HG02610 (cell line): ENCODE data around the gene SAMD13.

Source experiments
- ATAC-seq: cut with Tn5 transposase; IDR thresholded peaks from one replicate; pipeline ENCODE4 v1.9.1; 2021; ENCODE audit warnings: mild to moderate bottlenecking, moderate library complexity; ENCODE audit not compliant: unreplicated experiment

SAMD13 gene

DNA sequence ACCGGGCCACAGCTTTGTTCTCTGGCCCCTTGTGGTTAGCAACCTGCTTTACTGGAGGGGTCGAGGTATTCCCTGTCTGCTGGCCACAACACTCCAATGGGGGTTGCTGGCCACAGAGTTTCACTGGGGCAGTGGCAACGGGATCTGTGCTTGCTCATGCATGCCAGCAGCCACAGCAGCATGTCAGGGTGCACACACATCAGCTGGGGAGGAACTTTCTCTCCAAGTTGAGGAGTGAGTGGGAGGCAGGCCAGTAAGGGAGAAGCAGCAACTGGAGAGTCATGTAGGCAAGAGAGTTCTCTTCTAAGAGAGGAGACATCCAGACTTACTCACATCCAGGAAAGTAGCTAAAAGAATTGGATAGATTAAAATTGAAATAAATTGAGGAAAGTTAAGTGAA lies 38.0 kb downstream of the SAMD13 start:
- ATAC-seq, result no peak

- ATAC-seq, result no peak
Observed at GRCh38 chr1:84344286-84344685, 42.8 kb downstream of the SAMD13 start.

- no peak for ATAC-seq
Observed at GRCh38 chr1:84345220-84345619, 43.7 kb downstream of the SAMD13 start.

GRCh38 chr1:84347271-84347931 lies 45.9 kb downstream of the SAMD13 start:
- no peak for ATAC-seq

- ATAC-seq, result no peak
Observed at GRCh38 chr1:84347932-84348555, 46.5 kb downstream of the SAMD13 start.

GRCh38 chr1:84348759-84349158 lies 47.3 kb downstream of the SAMD13 start:
- ATAC-seq, result no peak

DNA sequence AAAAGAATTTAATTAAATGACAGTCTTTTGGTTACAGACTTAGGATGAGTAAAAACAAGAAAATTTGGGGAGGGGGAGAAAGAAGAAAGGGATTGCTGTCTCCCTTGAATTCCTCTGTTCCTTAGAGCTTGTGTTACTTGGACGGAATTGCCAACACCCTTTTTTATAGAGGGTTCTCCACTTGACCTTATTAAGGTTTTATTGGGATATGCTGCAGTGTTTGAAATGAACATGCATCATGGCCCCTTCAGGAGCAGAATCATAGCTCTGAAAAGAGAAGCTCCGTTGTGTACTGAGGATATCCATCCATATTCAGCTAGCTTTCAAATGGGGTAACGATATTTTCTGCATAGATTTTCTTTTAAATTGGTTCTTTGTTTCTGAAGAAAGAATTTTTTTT lies 48.6 kb downstream of the SAMD13 start:
- ATAC-seq, result no peak

GRCh38 chr1:84350550-84350949 lies 49.0 kb downstream of the SAMD13 start:
- ATAC-seq, result no peak

GRCh38 chr1:84352298-84353106 lies 51.0 kb downstream of the SAMD13 start:
- ATAC-seq, result no peak

GRCh38 chr1:84353695-84354094 lies 52.2 kb downstream of the SAMD13 start:
- ATAC-seq, result no peak

DNA sequence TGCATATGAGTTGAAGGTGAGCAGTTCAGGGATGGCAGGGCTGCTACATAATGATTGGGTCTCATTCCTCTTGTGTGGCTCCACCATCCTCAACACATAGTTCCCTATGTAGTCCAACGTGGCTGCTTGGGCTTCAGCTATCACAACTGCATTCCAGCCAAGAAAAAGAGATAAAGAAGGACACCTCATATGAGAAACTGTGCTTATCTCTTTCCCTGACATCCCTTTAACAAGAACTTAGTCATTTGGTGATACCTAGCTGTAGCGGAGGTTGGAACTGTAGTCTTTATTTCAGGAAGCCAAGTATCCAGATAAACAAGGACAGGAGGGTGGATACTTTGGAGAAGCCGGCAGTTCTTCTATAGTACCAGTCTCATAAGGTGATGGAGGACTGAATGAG lies 54.0 kb downstream of the SAMD13 start:
- no peak for ATAC-seq

- no peak for ATAC-seq
Observed at GRCh38 chr1:84356881-84357280, 55.4 kb downstream of the SAMD13 start.

- no peak for ATAC-seq
Observed at GRCh38 chr1:84358695-84359094, 57.2 kb downstream of the SAMD13 start.

- no peak for ATAC-seq
Observed at GRCh38 chr1:84360316-84360715, 58.8 kb downstream of the SAMD13 start.

- ATAC-seq, result no peak
Observed at GRCh38 chr1:84361796-84362195, 60.3 kb downstream of the SAMD13 start.

GRCh38 chr1:84363019-84363418 lies 61.5 kb downstream of the SAMD13 start:
- ATAC-seq, result no peak

- no peak for ATAC-seq
Observed at GRCh38 chr1:84363622-84364021, 62.1 kb downstream of the SAMD13 start.

- ATAC-seq, result no peak
Observed at GRCh38 chr1:84365225-84366221, 64.0 kb downstream of the SAMD13 start.

GRCh38 chr1:84366786-84367185 lies 65.3 kb downstream of the SAMD13 start:
- ATAC-seq, result no peak

DNA sequence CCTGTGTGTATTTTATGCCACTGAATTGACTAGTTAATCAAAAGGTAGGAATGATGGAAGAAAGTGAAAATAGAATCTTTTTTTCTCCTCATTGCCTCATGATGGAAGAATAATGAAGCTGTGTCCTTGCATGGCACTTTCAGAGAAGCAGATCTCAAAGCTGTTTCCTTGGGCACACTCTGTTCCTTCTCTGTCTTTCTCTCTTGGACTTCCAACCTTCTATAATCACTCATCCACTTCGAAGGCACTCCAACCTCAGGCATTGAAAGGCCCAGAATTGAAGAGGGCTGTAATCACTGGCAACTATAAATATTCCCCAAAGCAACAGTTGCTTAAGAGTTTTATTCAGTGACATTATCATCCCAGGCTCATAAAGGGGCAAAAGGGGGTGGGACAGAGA lies 65.7 kb downstream of the SAMD13 start:
- no peak for ATAC-seq

DNA sequence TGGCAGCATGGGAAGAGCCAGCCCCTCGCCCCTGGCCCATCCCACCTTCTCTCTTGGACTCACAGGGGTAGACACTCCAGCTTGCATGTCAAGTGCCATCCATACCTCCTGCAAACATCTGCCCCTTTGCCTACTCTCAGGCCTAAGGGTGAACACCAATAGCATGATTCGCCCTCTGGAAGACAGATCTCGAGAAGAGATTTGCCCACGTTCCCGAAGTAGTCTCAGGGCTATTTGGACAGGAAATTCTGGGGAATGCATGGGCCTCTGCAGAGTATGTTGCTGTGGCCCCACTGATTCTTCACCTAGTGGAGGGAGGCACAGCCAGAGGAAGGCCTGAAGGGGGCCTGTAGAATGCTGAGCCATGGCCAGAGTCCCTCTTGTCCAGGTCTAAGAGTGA lies 66.9 kb downstream of the SAMD13 start:
- ATAC-seq, result no peak
